ENCODE measurements around the gene SLC46A1. TPM values are rescaled to one million over a fixed set of nuclear protein-coding genes. Genes with fewer than 3 reads are reported as not detected.
A peak's percentile ranks its signal among the peaks of the same experiment; 100 is the strongest.

SLC46A1 gene
- total and polyA plus RNA-seq, 9 of the 15 experiments (the other 6 are each of a cell fraction or from before 2014, with no cell fraction given), result 0.24 to 5.5 (median 3.1) TPM

DNA sequence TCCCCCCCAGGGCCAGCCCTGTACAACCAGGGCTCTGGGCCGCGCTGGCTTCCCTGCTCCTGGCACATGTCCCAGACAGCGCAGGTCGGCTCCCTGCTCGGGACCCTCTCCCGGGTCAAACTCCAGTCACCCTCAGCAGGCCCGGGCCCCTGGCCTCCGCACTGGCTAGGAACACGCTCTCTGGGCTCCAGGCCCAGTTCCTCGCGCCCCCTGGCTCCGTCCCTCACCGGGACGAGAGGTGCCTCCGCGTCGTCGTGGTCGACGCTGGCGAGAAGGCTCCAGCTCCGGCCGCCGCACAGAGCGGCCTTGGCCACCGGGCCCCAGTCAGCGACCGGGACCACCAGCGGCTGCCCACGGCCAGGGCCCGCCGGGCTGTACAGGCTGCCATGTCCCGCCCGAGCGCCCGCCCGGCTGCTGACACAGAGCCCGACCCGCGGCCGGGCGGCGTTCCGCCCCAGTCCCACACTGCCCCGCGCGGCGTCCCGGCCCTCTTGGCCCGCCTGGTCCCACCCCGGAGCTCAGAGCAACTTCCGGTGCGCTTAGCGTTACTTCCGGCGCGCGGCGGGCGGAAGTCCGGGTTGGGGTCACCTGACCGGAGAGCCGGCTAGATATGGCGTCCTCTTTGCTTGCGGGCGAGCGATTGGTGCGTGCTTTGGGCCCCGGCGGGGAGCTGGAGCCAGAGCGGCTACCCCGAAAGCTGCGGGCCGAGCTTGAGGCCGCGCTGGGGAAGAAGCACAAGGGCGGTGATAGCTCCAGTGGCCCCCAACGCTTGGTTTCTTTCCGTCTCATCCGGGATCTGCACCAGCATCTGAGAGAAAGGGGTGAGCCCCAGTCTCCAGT, 48.7 kb downstream of the SLC46A1 start, which contains the start of gene POLDIP2 (continued):
- TF ChIP-seq, protein P1, sequence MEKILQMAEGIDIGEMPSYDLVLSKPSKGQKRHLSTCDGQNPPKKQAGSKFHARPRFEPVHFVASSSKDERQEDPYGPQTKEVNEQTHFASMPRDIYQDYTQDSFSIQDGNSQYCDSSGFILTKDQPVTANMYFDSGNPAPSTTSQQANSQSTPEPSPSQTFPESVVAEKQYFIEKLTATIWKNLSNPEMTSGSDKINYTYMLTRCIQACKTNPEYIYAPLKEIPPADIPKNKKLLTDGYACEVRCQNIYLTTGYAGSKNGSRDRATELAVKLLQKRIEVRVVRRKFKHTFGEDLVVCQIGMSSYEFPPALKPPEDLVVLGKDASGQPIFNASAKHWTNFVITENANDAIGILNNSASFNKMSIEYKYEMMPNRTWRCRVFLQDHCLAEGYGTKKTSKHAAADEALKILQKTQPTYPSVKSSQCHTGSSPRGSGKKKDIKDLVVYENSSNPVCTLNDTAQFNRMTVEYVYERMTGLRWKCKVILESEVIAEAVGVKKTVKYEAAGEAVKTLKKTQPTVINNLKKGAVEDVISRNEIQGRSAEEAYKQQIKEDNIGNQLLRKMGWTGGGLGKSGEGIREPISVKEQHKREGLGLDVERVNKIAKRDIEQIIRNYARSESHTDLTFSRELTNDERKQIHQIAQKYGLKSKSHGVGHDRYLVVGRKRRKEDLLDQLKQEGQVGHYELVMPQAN (IDR thresholded peaks at IDR 0.05; ENCODE audit: borderline replicate concordance), result peak; percentile 91; the same call in 1 of the 2 replicates
- TF ChIP-seq, protein P2, sequence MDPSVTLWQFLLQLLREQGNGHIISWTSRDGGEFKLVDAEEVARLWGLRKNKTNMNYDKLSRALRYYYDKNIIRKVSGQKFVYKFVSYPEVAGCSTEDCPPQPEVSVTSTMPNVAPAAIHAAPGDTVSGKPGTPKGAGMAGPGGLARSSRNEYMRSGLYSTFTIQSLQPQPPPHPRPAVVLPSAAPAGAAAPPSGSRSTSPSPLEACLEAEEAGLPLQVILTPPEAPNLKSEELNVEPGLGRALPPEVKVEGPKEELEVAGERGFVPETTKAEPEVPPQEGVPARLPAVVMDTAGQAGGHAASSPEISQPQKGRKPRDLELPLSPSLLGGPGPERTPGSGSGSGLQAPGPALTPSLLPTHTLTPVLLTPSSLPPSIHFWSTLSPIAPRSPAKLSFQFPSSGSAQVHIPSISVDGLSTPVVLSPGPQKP (CRISPR knock-in tag; IDR thresholded peaks at IDR 0.05), result no peak
- TF ChIP-seq, protein P3, sequence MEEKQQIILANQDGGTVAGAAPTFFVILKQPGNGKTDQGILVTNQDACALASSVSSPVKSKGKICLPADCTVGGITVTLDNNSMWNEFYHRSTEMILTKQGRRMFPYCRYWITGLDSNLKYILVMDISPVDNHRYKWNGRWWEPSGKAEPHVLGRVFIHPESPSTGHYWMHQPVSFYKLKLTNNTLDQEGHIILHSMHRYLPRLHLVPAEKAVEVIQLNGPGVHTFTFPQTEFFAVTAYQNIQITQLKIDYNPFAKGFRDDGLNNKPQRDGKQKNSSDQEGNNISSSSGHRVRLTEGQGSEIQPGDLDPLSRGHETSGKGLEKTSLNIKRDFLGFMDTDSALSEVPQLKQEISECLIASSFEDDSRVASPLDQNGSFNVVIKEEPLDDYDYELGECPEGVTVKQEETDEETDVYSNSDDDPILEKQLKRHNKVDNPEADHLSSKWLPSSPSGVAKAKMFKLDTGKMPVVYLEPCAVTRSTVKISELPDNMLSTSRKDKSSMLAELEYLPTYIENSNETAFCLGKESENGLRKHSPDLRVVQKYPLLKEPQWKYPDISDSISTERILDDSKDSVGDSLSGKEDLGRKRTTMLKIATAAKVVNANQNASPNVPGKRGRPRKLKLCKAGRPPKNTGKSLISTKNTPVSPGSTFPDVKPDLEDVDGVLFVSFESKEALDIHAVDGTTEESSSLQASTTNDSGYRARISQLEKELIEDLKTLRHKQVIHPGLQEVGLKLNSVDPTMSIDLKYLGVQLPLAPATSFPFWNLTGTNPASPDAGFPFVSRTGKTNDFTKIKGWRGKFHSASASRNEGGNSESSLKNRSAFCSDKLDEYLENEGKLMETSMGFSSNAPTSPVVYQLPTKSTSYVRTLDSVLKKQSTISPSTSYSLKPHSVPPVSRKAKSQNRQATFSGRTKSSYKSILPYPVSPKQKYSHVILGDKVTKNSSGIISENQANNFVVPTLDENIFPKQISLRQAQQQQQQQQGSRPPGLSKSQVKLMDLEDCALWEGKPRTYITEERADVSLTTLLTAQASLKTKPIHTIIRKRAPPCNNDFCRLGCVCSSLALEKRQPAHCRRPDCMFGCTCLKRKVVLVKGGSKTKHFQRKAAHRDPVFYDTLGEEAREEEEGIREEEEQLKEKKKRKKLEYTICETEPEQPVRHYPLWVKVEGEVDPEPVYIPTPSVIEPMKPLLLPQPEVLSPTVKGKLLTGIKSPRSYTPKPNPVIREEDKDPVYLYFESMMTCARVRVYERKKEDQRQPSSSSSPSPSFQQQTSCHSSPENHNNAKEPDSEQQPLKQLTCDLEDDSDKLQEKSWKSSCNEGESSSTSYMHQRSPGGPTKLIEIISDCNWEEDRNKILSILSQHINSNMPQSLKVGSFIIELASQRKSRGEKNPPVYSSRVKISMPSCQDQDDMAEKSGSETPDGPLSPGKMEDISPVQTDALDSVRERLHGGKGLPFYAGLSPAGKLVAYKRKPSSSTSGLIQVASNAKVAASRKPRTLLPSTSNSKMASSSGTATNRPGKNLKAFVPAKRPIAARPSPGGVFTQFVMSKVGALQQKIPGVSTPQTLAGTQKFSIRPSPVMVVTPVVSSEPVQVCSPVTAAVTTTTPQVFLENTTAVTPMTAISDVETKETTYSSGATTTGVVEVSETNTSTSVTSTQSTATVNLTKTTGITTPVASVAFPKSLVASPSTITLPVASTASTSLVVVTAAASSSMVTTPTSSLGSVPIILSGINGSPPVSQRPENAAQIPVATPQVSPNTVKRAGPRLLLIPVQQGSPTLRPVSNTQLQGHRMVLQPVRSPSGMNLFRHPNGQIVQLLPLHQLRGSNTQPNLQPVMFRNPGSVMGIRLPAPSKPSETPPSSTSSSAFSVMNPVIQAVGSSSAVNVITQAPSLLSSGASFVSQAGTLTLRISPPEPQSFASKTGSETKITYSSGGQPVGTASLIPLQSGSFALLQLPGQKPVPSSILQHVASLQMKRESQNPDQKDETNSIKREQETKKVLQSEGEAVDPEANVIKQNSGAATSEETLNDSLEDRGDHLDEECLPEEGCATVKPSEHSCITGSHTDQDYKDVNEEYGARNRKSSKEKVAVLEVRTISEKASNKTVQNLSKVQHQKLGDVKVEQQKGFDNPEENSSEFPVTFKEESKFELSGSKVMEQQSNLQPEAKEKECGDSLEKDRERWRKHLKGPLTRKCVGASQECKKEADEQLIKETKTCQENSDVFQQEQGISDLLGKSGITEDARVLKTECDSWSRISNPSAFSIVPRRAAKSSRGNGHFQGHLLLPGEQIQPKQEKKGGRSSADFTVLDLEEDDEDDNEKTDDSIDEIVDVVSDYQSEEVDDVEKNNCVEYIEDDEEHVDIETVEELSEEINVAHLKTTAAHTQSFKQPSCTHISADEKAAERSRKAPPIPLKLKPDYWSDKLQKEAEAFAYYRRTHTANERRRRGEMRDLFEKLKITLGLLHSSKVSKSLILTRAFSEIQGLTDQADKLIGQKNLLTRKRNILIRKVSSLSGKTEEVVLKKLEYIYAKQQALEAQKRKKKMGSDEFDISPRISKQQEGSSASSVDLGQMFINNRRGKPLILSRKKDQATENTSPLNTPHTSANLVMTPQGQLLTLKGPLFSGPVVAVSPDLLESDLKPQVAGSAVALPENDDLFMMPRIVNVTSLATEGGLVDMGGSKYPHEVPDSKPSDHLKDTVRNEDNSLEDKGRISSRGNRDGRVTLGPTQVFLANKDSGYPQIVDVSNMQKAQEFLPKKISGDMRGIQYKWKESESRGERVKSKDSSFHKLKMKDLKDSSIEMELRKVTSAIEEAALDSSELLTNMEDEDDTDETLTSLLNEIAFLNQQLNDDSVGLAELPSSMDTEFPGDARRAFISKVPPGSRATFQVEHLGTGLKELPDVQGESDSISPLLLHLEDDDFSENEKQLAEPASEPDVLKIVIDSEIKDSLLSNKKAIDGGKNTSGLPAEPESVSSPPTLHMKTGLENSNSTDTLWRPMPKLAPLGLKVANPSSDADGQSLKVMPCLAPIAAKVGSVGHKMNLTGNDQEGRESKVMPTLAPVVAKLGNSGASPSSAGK (IDR thresholded peaks at IDR 0.05), result peak; percentile 58; the same call in 1 of the 2 replicates
- TF ChIP-seq RAD21 (CRISPR knock-in tag; conservative IDR thresholded peaks at IDR 0.05 in 1 of 2, IDR thresholded peaks at IDR 0.05 in 1 of 2) (no peak), MEIS2 (IDR thresholded peaks at IDR 0.05; ENCODE audit: partially characterized antibody) (no peak), STAT5A (IDR thresholded peaks at IDR 0.05; ENCODE audit: borderline replicate concordance, low read length) (no peak), KLF10 (CRISPR knock-in tag; IDR thresholded peaks at IDR 0.05) (no peak)
- TF ChIP-seq, protein P4, sequence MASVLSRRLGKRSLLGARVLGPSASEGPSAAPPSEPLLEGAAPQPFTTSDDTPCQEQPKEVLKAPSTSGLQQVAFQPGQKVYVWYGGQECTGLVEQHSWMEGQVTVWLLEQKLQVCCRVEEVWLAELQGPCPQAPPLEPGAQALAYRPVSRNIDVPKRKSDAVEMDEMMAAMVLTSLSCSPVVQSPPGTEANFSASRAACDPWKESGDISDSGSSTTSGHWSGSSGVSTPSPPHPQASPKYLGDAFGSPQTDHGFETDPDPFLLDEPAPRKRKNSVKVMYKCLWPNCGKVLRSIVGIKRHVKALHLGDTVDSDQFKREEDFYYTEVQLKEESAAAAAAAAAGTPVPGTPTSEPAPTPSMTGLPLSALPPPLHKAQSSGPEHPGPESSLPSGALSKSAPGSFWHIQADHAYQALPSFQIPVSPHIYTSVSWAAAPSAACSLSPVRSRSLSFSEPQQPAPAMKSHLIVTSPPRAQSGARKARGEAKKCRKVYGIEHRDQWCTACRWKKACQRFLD (CRISPR knock-in tag; IDR thresholded peaks at IDR 0.05), result no peak

All from K562 (cell line).